Measurements from ENCODE around the gene RASSF5. TPM values are rescaled to one million over a fixed set of nuclear protein-coding genes. Genes with fewer than 3 reads are reported as not detected.

RASSF5 gene
- total RNA-seq, 2 donors from 2014 or later = 0.20 to 0.26 TPM

GRCh38 chr1:206476058-206476457 lies 31.3 kb upstream of the RASSF5 start:
- Histone ChIP-seq H3K36me3 (ENCODE audit: control insufficient read depth, insufficient read depth, low read length) (no peaks in the 10 kb centered on the region), H3K27me3 (ENCODE audit: control insufficient read depth, insufficient read depth, low read length, poor library complexity, severe bottlenecking) (no peaks in the 10 kb centered on the region), H3K4me3 (ENCODE audit: low read length) (no peak overlapping the region), H3K27ac (ENCODE audit: low read depth, low read length) (no peak overlapping the region), H3K9me3 (ENCODE audit: control insufficient read depth, low read length) (no peaks in the 10 kb centered on the region), H3K4me1 (ENCODE audit: control insufficient read depth, insufficient read depth, low read length) (peaks cover 7% of the 10 kb centered on the region), H3K9ac (ENCODE audit: extremely low read depth, low read length, poor library complexity, severe bottlenecking) (no peak overlapping the region)
- peaks cover 26% of the 10 kb centered on the region for H3K4me1 Mint-ChIP-seq
- TF ChIP-seq CTCF (conservative IDR thresholded peaks at IDR 0.05) = no peak
- no peaks in the 10 kb centered on the region for H3K9me3 Mint-ChIP-seq
- no peak for DNase-seq
- 85 to 95% methylated on average over 10 to 17 of the region's 17 CpGs for WGBS, 2 experiments (ENCODE audit: insufficient coverage in 1 of 2, insufficient read length in 1 of 2)
- peaks cover 34% of the 10 kb centered on the region for H3K36me3 Mint-ChIP-seq (ENCODE audit: low read depth)
- no peak overlapping the region for H3K27ac Mint-ChIP-seq
- H3K4me3 Mint-ChIP-seq = no peak overlapping the region
- H3K27me3 Mint-ChIP-seq (ENCODE audit: insufficient read depth) = no peaks in the 10 kb centered on the region

- Histone ChIP-seq H3K27ac (ENCODE audit: low read depth, low read length) (no peak overlapping the region), H3K4me3 (ENCODE audit: low read length) (no peak overlapping the region), H3K27me3 (ENCODE audit: control insufficient read depth, insufficient read depth, low read length, poor library complexity, severe bottlenecking) (no peaks in the 10 kb centered on the region), H3K9me3 (ENCODE audit: control insufficient read depth, low read length) (no peaks in the 10 kb centered on the region), H3K36me3 (ENCODE audit: control insufficient read depth, insufficient read depth, low read length) (no peaks in the 10 kb centered on the region), H3K9ac (ENCODE audit: extremely low read depth, low read length, poor library complexity, severe bottlenecking) (no peak overlapping the region), H3K4me1 (ENCODE audit: control insufficient read depth, insufficient read depth, low read length) (peaks cover 2% of the 10 kb centered on the region)
- 93 to 97% methylated on average over 12 to 14 of the region's 14 CpGs for WGBS, 2 experiments (ENCODE audit: insufficient coverage in 1 of 2, insufficient read length in 1 of 2)
- H3K36me3 Mint-ChIP-seq (ENCODE audit: low read depth) = peaks cover 36% of the 10 kb centered on the region
- H3K27ac Mint-ChIP-seq = no peak overlapping the region
- DNase-seq = no peak
- H3K9me3 Mint-ChIP-seq = no peaks in the 10 kb centered on the region
- no peaks in the 10 kb centered on the region for H3K27me3 Mint-ChIP-seq (ENCODE audit: insufficient read depth)
- H3K4me1 Mint-ChIP-seq = peaks cover 21% of the 10 kb centered on the region
- no peak overlapping the region for H3K4me3 Mint-ChIP-seq
- TF ChIP-seq CTCF (conservative IDR thresholded peaks at IDR 0.05) = no peak
Observed at GRCh38 chr1:206476591-206476990, 30.7 kb upstream of the RASSF5 start.

GRCh38 chr1:206477110-206477509 lies 30.2 kb upstream of the RASSF5 start:
- H3K36me3 ChIP-seq (ENCODE audit: control insufficient read depth, insufficient read depth, low read length) = no peaks in the 10 kb centered on the region
- H3K9ac ChIP-seq (ENCODE audit: extremely low read depth, low read length, poor library complexity, severe bottlenecking) = no peak overlapping the region
- no peak overlapping the region for H3K4me3 ChIP-seq (ENCODE audit: low read length)
- H3K36me3 Mint-ChIP-seq (ENCODE audit: low read depth) = peaks cover 36% of the 10 kb centered on the region
- H3K27me3 Mint-ChIP-seq (ENCODE audit: insufficient read depth) = no peaks in the 10 kb centered on the region
- no peak overlapping the region for H3K27ac ChIP-seq (ENCODE audit: low read depth, low read length)
- H3K9me3 ChIP-seq (ENCODE audit: control insufficient read depth, low read length) = no peaks in the 10 kb centered on the region
- peaks cover 20% of the 10 kb centered on the region for H3K4me1 Mint-ChIP-seq
- 93% methylated on average over 2 to 5 of the region's 5 CpGs for WGBS, 2 experiments (ENCODE audit: insufficient coverage in 1 of 2, insufficient read length in 1 of 2)
- no peak overlapping the region for H3K4me3 Mint-ChIP-seq
- no peaks in the 10 kb centered on the region for H3K27me3 ChIP-seq (ENCODE audit: control insufficient read depth, insufficient read depth, low read length, poor library complexity, severe bottlenecking)
- no peaks in the 10 kb centered on the region for H3K4me1 ChIP-seq (ENCODE audit: control insufficient read depth, insufficient read depth, low read length)
- no peak for DNase-seq
- no peaks in the 10 kb centered on the region for H3K9me3 Mint-ChIP-seq
- TF ChIP-seq CTCF (conservative IDR thresholded peaks at IDR 0.05) = no peak
- no peak overlapping the region for H3K27ac Mint-ChIP-seq
